NCI-H510A treated with DMSO at 0.1 percent for 48 hours (cell line): ENCODE results near the gene COTL1.

Source experiments
- DNase-seq: peaks from one replicate; lab custom pipeline; 2025; lab: John Stamatoyannopoulos, UW

Gene COTL1, protein sequence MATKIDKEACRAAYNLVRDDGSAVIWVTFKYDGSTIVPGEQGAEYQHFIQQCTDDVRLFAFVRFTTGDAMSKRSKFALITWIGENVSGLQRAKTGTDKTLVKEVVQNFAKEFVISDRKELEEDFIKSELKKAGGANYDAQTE

DNA sequence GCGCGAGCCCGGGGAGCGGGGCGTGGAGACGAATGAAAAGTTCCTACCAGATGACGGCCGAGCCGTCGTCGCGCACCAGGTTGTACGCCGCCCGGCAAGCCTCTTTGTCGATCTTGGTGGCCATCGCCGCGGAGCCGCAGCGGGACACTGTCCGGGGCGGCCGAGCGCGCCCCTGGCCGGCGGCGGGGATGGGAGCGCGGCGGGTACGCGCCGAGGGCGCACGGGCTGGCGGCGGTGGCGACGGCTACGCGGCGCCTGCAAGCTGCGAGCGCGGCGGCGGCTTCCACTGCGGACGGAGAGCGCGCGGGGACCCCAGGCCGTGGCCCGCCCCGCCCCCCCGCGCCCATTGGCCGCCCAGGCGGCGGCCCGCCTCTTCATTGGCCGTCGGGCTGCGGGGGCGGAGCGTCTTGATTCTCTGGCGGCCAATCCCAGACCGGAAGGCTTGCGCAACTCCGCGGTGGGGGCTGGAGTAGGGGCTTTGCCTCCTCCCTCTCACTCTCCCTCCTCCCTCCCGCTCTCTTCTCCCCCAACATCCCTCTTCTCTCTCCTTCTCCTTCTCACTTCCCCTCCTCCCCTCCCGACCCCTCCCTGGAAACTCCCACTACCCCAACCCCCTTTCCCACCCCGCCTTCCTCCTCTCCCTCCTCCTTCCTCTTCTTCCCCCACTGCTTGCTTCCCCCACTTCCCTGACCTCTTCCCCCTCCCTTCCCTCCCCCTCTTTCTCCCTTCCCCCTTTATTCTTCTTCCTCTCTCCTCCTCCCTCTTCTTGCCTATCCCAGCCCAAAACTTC lies at the start of gene COTL1:
TSS of gene COTL1 (minus strand) at position 288 of the 790 bp plus-strand sequence. CDS start at position 124, 164 bp downstream.
- DNase-seq = peak; percentile 98

DNA sequence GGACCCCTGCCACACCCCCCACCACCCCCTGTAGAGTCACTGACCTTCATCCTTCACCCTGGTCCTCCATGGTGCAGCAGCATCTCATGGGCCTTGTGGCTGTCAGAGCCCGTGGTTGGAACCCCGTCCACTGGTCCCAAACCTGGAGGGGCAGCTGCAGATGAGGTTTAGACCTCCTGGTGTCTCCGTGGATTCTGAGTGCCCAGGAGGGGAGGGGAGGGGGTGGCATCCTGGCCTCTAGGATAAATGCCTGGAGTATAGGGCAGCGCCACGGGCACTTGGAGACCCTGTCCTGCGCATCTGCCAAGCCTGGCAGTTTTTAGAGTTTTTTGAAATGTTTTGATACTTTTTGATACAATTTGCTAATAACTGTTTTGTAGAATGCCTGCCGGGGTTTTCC lies 48.0 kb upstream of the COTL1 start:
- DNase-seq = no peak

DNA sequence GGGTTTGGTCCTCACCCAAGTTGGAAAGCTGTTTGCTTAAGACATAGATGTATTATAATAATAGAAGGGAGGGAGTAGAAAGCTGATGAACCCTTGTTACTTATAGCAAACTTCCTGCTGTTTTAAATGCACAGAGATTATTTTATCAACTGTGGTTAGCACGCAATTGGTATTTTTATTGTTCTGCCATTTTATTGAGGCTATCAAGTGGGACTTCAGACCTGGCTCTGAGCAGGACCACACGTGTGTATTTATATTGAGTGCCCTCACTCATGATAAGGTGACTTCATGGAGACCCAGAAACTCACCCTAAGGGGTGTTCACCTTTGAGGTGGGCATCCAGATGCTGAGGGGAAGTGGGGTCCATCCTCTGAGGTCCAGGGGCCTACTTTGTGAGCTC lies 47.5 kb upstream of the COTL1 start:
- DNase-seq = no peak

DNA sequence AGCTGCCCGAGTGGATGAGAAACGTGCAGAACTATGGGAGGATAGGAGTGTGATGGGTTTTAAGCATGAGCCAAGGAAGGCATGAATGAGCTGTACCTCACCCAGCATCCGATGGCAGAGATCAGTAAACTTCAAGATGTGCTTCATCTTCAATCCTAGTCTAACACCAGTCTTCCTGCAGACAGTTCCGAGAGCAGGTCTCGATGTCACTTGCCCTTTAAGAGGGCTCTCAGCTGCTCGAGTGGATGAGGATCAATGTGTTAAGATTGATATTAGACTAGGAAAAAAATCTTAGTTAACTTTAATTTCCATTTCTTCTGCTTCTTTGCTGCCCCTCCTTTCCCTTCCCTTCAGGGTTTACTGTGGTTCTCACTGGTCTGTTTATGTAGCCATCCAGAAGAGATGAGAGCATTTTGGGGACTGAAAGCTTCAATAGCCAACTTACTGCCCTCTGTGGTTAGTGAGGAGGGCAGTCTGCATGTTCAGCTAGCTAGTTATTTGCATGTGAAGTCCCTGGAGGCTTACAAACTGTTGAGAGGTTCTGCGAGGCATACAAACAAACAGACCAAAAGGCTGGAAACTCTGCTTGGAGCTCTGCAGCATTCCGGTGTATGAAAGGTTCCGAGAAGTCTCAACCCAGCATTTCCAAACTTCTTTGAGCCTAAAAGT lies 45.7 kb upstream of the COTL1 start:
- no peak for DNase-seq

DNA sequence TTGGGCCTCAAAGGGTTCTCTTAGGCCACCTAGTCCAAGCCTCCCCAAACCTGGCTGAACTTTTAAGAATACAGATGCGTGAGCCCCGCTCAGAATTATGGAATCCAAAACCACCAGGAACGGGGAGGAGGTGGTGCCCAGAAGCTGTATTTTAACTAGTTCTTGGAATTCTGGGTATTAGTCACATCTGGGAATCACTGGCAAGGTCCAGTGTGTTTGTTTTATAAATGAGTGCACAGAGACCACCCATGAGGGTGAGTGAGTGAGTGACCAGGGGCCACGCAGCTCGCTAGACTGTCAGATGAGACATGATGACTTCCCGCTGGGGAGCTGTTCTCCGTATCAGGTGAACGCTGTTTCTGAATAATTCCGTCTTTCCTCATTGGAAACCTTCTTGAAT lies 44.6 kb upstream of the COTL1 start:
- DNase-seq = no peak

DNA sequence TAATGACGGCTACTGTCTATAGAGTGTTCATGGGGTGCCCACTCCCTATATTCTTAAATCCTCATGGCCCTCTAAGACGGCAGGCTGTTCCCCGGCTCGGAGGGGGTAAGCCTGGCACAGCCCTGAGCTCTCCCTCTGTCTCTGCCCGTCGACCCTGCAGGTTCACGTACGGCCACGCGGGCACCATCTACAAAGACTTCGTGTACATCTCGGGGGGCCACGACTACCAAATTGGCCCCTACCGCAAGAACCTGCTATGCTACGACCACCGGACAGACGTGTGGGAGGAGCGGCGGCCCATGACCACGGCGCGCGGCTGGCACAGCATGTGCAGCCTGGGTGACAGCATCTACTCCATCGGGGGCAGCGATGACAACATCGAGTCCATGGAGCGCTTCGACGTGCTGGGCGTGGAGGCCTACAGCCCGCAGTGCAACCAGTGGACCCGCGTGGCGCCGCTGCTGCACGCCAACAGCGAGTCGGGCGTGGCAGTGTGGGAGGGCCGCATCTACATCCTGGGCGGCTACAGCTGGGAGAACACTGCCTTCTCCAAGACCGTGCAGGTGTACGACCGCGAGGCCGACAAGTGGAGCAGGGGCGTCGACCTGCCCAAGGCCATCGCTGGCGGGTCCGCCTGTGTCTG lies 43.7 kb upstream of the COTL1 start:
- no peak for DNase-seq

DNA sequence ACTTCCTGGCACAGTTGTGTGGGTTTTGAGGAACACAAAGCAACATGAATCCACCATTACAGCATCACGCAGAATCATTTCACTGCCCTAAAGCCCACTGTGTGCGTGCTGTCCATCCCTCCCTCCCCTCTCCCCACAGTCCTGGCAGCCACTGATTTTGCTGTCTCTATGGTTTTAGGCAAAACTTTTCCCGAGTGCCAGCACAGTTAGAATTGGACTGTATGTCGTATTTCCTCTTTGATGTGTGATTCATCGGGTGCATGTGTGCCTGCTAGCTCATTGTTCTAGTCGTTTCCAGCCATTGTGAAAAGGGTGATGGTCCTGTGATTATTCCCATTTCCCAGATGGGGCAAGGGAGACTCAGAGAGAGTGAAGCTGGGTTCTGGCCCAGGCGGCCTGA lies 43.1 kb upstream of the COTL1 start:
- DNase-seq = no peak

DNA sequence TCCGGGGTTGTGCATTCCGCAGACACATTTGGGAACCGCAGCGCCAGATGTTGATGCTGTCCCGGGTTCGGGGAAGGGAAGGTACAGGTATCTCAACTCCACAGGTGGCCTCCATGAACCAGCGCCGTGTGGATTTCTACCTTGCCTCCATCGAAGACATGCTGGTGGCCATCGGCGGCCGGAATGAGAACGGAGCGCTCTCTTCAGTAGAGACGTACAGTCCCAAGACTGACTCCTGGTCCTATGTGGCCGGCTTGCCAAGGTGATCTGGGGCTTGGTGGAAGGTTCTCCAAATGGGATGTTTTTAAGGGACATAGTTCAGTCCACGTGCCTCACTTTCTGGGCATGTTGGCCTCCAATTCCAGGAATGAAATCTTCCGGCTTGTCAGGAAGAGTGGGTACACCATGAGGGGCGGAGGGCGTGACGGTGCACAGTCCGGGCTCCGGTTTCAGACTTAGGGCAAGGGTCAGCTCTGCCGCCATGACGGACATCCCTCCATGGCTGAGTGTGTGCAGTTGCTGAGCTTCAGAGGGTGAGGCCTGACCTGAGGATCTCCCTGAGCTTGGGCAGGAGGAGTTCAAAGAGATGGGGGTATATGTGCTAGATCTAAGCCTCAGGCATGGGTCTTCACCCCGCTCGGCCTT lies 41.9 kb upstream of the COTL1 start:
- DNase-seq = no peak

DNA sequence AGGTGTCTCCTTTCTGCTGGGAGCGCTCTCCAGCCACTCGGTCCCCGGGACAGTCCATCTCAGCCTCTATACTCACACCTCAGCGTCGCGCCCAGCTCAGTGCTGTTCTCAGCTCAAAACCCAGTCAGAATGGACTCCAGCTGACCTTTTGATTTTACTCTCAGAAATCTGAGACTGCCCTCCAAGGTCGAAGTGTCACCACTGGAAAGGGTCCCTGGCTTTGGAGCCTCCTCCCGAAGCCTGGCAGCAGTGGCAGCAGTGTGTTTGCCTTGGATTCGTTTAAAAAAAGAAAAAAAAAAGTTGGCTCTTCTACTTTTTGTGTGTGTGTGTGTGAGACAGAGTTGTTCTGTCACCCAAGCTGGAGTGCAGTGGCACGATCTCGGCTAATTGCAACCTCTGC lies 40.8 kb upstream of the COTL1 start:
- no peak for DNase-seq

DNA sequence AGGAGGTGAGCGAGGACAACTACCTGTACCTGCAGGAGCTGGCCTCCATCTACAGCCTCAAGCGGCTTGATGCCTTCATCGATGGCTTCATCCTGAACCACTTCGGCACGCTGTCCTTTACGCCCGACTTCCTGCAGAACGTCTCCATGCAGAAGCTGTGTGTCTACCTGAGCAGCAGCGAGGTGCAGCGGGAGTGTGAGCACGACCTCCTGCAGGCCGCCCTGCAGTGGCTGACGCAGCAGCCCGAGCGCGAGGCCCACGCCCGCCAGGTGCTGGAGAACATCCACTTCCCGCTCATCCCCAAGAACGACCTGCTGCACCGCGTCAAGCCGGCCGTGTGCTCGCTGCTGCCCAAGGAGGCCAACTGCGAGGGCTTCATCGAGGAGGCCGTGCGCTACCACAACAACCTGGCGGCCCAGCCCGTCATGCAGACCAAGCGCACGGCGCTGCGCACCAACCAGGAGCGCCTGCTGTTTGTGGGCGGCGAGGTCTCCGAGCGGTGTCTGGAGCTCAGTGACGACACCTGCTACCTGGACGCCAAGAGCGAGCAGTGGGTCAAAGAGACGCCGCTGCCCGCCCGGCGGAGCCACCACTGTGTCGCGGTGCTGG lies 39.5 kb upstream of the COTL1 start:
- DNase-seq = no peak

DNA sequence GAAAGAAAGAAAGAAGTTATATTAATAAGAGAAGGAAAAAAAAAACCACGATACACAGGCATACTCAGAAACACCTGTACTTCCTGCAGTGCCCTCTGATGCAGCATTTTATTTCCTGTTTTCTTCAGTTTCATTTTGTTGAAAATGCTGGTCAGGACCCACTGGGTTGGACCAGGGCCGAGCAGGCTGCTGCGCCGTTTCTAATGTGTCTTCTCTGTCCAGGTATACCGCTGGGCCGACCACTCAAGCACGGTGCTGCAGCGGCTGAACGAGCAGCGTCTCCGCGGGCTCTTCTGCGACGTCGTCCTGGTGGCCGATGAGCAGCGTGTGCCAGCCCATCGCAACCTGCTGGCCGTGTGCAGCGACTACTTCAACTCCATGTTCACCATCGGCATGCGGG lies 38.8 kb upstream of the COTL1 start:
- DNase-seq = no peak

DNA sequence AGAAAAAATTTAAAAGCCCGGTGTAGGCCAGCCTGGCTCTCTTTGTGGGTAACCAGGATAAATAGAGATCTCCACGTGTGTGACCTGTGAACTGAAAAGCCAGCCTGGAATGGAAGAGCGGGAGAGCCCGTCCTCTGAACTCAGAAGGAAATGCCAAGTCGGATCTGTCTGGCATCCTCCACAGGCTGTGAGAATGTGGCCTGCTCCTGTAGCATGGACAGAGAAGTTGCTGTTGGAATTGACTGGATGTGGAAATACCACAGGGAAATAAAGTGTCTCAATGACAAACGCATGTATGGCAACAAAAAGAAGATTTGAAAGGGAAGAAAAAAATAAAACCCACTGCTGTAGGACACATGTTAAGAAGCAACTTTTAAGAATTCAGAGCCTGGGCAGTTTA lies 37.1 kb upstream of the COTL1 start:
- DNase-seq = no peak

DNA sequence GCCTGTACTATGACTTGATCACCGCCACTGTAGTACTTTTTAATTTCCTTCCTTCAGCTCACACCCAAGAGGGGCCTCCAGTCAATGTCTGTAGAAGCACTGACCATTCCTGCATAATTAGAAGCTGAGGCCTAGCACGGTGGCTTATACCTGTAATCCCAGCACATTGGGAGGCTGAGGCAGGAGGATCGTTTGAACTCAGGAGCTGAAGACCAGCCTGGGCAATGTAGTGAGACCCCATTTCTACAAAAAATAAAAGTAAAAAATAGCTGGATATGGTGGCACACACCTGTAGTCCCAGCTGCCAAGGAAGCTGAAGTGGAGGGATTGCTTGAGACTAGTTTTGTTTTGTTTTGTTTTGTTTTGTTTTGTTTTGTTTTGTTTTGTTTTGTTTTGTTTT lies 36.4 kb upstream of the COTL1 start:
- DNase-seq = no peak

DNA sequence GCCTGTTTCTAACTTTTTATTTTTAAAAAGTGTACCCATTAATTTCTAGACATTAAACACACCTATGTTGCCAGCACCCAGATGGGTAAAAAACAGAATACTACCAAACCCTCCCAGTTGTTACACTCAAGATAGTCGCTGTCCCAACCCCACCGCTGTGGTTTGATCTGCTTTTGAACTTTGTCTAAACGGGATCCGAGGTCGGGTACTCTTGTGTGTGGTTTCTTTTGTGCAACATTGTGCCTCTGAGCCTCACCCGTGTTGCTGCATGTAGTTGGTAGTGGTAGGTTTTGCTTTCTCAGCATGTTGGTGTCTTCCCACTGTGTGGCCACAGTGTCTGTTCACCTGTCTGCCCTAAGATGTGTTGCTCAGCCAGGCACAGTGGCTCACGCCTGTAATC lies 34.7 kb upstream of the COTL1 start:
- no peak for DNase-seq

DNA sequence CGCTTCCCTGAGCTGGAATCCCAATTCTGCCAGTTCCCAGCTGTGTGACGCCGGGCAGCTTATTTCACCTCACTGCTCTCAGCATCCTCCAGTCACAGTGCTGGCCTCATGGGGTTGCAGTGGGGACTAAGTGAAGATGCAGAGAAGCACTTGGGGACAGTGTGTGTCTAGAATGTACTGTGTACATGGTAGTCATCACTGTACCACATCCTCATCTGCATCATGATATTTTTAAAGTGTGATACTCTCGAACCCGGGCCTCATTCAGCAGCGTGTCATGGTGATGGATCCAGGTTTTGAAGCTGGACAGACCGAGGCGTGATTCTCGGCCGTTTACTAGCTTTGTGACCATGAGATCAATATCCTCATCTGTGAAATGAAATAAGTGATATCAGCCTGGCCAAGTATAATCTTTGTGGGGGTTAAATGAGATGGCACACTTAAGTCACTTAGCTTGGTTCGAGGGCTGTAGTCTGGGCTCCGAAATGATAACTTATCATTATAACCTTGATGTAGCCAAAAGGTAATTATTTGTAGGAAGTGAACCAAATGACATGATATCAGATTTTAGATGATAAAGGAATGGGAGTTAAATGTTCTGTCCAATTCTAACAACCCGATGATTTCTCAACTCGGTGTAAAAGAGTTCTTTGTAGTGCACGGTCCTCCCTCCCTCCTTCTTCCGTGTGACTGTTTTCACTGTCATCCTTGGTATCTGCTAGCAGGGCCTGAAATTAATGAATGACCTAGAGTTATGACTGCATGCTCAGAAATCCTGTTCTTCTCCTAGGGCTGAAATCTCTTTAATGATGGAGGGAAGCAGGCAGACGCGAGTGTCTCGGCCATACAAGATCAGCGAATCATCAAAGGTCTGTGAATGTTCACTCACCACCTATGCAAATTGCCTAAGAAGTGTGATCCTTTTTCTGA lies 32.4 kb upstream of the COTL1 start:
- DNase-seq = no peak

DNA sequence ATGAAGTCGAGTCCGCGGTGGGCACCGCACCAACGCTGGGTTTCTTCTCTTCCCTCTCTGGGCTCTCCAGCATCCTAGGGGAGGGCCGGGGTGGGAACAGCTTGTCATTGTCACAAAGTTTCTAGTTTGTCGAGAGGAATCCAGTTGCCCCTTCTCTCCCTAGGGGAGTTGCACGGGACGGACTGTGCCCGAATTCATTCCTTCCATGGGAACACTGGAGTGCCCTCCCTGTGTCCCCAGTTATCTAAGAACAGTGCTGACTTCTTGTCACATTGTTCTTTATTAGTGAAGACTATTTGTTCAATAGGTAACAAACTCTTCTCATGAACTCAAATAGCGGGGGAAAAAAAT lies 31.6 kb upstream of the COTL1 start:
- no peak for DNase-seq

DNA sequence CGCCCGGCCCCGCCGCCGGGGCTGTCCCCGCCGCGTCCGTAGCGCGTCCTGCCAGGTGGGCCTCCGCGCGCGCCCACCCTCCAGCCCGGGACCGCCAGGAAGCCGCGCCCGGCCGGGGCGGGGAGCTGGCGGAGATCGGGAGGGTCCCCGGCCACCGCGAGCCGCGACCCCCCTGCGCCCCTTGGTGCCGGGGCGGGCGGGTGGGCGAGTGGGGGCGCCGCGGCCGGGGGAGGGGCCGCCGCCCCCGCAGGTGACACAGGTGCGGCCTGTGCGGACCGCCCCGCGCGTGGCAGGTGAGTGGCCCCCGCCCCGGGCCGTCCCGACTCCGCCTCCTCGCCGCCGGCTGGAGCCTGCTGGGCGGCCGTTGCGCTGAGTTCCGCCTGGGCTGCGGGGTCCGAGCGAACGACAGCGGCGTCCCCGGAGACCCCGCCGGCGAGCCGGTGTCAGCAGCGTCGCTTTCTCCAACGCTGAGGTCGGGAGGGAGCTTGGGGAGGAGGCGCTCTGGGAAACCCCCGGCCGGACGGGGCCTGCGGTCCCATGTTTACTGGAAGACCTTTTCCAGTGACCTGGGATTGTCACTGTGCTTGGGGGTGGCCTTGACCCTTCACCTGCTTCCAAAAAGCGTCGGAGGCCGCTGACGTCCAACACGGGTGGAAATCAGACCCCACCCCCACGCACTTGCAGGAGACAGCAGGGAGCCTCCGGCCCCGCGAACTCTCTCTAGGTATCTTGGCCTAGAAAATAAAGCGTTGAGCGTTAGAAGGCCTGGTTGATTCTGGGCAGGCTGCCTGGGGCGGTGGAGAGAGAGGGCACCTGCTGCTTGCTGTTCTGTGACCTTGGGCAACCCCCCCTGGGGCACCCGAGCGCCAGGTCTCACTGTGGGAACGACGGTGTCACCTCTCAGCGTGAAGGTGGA lies 31.0 kb upstream of the COTL1 start:
- no peak for DNase-seq

DNA sequence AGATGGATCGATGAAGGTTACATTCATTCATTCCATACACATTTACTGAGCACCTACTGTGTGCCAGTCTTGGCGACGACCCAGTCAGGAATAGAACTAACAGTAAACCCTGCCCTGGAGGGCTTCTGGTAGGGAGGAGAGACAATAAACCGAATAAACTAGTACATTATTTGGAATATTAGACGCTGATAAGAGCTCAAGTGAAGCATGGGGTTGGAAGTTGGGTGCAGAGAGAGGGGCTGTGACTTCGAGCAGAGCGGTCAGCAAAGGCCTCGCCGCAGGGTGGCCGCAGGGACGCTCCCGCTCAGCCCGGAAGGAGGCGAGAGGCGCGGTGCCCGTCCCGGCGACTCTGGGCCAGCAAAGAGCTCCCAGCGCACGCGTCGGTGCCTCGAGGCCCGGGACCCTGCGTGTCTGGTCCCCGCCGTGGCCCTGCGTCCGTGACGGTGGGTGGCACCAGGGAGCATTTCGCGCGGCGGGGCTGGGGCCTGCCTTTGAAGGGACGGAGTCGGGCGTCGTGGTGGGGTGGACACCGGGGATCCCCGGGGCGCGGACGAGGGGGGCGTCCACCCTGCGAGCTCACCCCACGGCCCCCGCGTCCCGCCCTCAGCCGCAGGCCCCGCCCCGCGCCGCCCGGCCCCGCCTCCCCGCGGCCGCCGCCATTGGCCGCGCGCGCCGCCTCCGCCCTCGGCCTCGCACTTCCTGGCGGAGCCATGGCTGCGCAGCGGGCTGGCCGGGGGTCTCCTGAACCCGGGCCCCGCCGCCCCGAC lies 30.1 kb upstream of the COTL1 start, which contains the start of gene KLHL36:
TSS of gene KLHL36 (plus strand) at position 684 of the 767 bp plus-strand sequence. CDS start 2,357 bp downstream, outside the sequence.
- peak; percentile 68 for DNase-seq

DNA sequence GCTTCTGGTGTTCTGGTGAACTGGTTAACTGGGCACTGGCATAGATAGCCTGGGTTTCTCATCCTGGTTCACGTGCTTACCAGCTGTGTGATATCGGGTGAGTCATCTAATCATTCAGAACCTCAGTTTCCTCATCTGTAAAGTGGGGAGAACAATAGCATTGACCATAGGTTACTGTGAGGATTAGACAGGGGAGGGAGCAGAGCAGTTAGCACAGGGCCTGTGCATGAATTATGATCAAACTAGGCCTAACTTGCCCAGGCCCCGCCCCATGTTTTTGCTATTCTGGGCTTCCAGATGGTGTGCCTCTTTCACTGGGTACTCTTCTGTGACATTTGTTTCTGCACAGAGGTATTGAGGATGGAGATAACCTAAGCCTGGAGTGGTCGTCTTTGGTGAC lies 25.8 kb upstream of the COTL1 start:
- DNase-seq = peak; percentile 57
